Pons (tissue), 1 donor: ENCODE measurements around the gene TCERG1L.
"Not testable (repeated sequence)": the region's sequence is repeated elsewhere in the genome, so short reads cannot be mapped to it uniquely, and the experiment has no call there.

Experiments used
- DNase-seq: peaks from one replicate; pipeline ENCODE4 v3.0.0-alpha.2; 2016; ENCODE audit warnings: low spot score

The TCERG1L gene

GRCh38 chr10:131100418-131101410 lies 210.8 kb downstream of the TCERG1L start:
- DNase-seq, result not testable (repeated sequence)

GRCh38 chr10:131099028-131099726 lies 212.3 kb downstream of the TCERG1L start:
- DNase-seq, result no peak

GRCh38 chr10:131098416-131098952 lies 213.0 kb downstream of the TCERG1L start:
- no peak for DNase-seq

- DNase-seq, result no peak
These were observed 215.5 kb downstream of the TCERG1L start for GRCh38 chr10:131096031-131096430.

GRCh38 chr10:131095313-131095580 lies 216.3 kb downstream of the TCERG1L start:
- no peak for DNase-seq

GRCh38 chr10:131094527-131095312 lies 216.8 kb downstream of the TCERG1L start:
- no peak for DNase-seq

- DNase-seq, result no peak
These were observed 217.6 kb downstream of the TCERG1L start for GRCh38 chr10:131093795-131094366.

GRCh38 chr10:131093346-131093745 lies 218.2 kb downstream of the TCERG1L start:
- DNase-seq, result no peak

GRCh38 chr10:131092876-131093275 lies 218.6 kb downstream of the TCERG1L start:
- DNase-seq, result no peak

GRCh38 chr10:131092386-131092785 lies 219.1 kb downstream of the TCERG1L start:
- no peak for DNase-seq

GRCh38 chr10:131091682-131092081 lies 219.8 kb downstream of the TCERG1L start:
- no peak for DNase-seq

- DNase-seq, result no peak
These were observed 220.5 kb downstream of the TCERG1L start for GRCh38 chr10:131090761-131091661.

GRCh38 chr10:131089861-131090260 lies 221.7 kb downstream of the TCERG1L start:
- DNase-seq, result no peak

GRCh38 chr10:131089150-131089549 lies 222.4 kb downstream of the TCERG1L start:
- DNase-seq, result no peak

GRCh38 chr10:131088619-131089018 lies 222.9 kb downstream of the TCERG1L start:
- DNase-seq, result no peak

GRCh38 chr10:131087464-131088215 lies 223.9 kb downstream of the TCERG1L start:
- DNase-seq, result no peak

GRCh38 chr10:131086511-131086910 lies 225.0 kb downstream of the TCERG1L start:
- DNase-seq, result no peak

GRCh38 chr10:131086094-131086493 lies 225.4 kb downstream of the TCERG1L start:
- DNase-seq, result no peak

- no peak for DNase-seq
These were observed 226.2 kb downstream of the TCERG1L start for GRCh38 chr10:131085091-131085860.
